PC-9 (cell line): Measurements from ENCODE around the gene MAGI1.

Experiments
- EZH2 ChIP-seq: fragments of 200-600 bp; sonication (generic); IDR thresholded peaks from 2 replicates; pipeline ENCODE4 v1.8.0; 2017; ENCODE audit warnings: antibody characterized with exemption, low read depth
- TF ChIP-seq, protein P1 (sequence below): fragments of 200-600 bp; sonication (generic); conservative IDR thresholded peaks from 2 replicates; pipeline ENCODE4 v1.6.1; 2017; ENCODE audit warnings: mixed run types, antibody characterized with exemption, mild to moderate bottlenecking, moderate library complexity

GRCh38 chr3:65781594-65781993, 257.1 kb downstream of the MAGI1 start:
- TF ChIP-seq EZH2 = no peak
- TF ChIP-seq, protein P1, sequence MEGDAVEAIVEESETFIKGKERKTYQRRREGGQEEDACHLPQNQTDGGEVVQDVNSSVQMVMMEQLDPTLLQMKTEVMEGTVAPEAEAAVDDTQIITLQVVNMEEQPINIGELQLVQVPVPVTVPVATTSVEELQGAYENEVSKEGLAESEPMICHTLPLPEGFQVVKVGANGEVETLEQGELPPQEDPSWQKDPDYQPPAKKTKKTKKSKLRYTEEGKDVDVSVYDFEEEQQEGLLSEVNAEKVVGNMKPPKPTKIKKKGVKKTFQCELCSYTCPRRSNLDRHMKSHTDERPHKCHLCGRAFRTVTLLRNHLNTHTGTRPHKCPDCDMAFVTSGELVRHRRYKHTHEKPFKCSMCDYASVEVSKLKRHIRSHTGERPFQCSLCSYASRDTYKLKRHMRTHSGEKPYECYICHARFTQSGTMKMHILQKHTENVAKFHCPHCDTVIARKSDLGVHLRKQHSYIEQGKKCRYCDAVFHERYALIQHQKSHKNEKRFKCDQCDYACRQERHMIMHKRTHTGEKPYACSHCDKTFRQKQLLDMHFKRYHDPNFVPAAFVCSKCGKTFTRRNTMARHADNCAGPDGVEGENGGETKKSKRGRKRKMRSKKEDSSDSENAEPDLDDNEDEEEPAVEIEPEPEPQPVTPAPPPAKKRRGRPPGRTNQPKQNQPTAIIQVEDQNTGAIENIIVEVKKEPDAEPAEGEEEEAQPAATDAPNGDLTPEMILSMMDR = no peak
